ENCODE results near the gene FUT8.
"Not testable (repeated sequence)": the region's sequence is repeated elsewhere in the genome, so short reads cannot be mapped to it uniquely, and the experiment has no call there.

The FUT8 gene

DNA sequence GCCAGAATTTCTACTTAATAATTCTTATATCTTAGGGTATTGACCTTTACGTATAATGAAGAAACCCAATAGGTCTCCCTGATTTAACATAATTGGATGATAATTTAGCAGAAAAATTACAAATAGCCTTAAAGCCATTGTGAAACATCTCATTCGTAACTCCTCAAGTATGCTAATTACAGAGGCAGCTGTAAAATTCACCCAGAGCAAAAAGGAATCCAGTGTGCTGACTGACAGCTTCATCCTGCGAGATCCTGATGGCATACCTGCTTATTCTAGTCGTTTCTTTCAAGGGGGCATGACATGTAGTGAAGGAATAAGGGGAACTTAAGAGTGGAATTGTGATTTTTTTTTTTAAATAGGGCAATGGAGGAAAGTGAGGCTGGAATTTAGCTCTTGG lies 291.5 kb downstream of the FUT8 start:
- Histone ChIP-seq H3K27ac (ENCODE audit: low read length) (no peak overlapping the region), H3K36me3 (ENCODE audit: control insufficient read depth in 2 of 2, insufficient read depth in 2 of 2, low read length in 2 of 2) (no peaks in the 10 kb centered on the region), H3K4me1 (ENCODE audit: control insufficient read depth, insufficient read depth, low read length) (no peaks in the 10 kb centered on the region), H3K9ac (ENCODE audit: low read length in 2 of 2) (no peak overlapping the region), H3K4me3 (ENCODE audit: low read length in 2 of 2) (no peak overlapping the region), H3K9me3 (ENCODE audit: control insufficient read depth in 2 of 2, low read length in 2 of 2) (peaks cover 0 to 10% of the 10 kb centered on the region in 2 donors), H3K27me3 (ENCODE audit: control insufficient read depth in 1 of 2, insufficient read depth in 2 of 2, low read length in 2 of 2) (no peaks in the 10 kb centered on the region)

DNA sequence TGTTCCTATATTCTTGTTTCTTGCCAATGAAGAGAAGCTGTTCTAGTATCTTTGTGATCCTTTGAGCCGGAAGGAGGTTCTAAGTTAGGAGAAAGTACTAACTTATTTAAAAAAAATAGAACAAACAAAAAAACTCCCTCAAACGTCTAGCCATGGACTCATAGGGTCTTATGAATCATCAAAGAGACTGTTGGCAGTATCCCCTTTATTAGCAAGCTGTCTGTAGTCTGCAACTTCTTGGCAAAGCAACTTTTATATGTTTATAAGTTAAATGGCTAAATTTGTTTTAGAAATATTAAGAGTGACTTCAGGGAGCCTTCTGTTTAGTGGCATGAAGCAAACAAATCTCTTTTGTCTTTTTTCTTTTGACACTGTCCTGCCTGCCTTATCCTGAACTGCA lies 291.9 kb downstream of the FUT8 start:
- Histone ChIP-seq H3K4me1 (ENCODE audit: control insufficient read depth, insufficient read depth, low read length) (no peaks in the 10 kb centered on the region), H3K27me3 (ENCODE audit: control insufficient read depth in 1 of 2, insufficient read depth in 2 of 2, low read length in 2 of 2) (no peaks in the 10 kb centered on the region), H3K9ac (ENCODE audit: low read length in 2 of 2) (no peak overlapping the region), H3K9me3 (ENCODE audit: control insufficient read depth in 2 of 2, low read length in 2 of 2) (peaks cover 0 to 10% of the 10 kb centered on the region in 2 donors), H3K4me3 (ENCODE audit: low read length in 2 of 2) (no peak overlapping the region), H3K36me3 (ENCODE audit: control insufficient read depth in 2 of 2, insufficient read depth in 2 of 2, low read length in 2 of 2) (no peaks in the 10 kb centered on the region), H3K27ac (ENCODE audit: low read length) (no peak overlapping the region)

DNA sequence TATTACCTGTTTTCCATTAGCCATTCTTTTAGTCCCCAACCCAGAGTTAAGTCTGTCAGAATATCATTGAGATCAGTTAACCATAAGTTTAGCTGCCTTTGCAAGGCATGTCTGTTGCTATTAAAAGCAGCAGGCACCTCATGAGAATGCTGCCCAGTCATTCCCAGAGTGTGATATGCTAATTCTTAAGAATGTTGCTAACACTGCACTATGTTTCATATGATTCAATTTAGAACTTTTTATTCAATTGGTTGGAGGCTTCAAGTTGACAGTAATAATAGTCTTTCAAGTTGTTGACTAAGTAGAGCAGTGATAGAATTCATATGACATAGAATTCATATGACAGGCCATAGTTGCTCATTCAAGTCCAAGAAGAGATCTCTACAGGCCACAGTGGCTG lies 292.3 kb downstream of the FUT8 start:
- Histone ChIP-seq H3K4me1 (ENCODE audit: control insufficient read depth, insufficient read depth, low read length) (no peaks in the 10 kb centered on the region), H3K27me3 (ENCODE audit: control insufficient read depth in 1 of 2, insufficient read depth in 2 of 2, low read length in 2 of 2) (no peaks in the 10 kb centered on the region), H3K9ac (ENCODE audit: low read length in 2 of 2) (no peak overlapping the region), H3K9me3 (ENCODE audit: control insufficient read depth in 2 of 2, low read length in 2 of 2) (peaks cover 0 to 10% of the 10 kb centered on the region in 2 donors), H3K36me3 (ENCODE audit: control insufficient read depth in 2 of 2, insufficient read depth in 2 of 2, low read length in 2 of 2) (no peaks in the 10 kb centered on the region), H3K27ac (ENCODE audit: low read length) (no peak overlapping the region), H3K4me3 (ENCODE audit: low read length in 2 of 2) (no peak overlapping the region)

DNA sequence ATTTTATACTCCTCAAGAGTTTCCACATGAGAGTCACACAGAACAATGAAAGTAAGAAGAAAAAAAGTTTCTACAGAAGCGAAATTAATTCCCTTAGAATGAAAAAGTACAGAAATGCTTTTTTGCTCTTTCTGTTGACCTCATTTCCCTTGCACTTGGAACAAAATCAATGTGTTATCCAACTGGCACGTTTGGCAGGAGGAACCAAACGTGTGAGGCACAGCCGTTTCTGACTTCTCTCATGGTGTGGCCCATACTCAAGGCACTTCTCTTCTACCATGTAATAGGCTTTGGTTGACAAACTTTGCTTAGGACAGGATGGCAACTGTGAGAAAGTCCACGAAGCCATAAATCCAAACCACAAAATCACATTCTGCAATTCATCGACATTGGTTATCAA lies 297.0 kb downstream of the FUT8 start:
- Histone ChIP-seq H3K4me3 (ENCODE audit: low read length in 2 of 2) (no peak overlapping the region), H3K9me3 (ENCODE audit: control insufficient read depth in 2 of 2, low read length in 2 of 2) (peaks cover 0 to 13% of the 10 kb centered on the region in 2 donors), H3K27ac (ENCODE audit: low read length) (no peak overlapping the region)

DNA sequence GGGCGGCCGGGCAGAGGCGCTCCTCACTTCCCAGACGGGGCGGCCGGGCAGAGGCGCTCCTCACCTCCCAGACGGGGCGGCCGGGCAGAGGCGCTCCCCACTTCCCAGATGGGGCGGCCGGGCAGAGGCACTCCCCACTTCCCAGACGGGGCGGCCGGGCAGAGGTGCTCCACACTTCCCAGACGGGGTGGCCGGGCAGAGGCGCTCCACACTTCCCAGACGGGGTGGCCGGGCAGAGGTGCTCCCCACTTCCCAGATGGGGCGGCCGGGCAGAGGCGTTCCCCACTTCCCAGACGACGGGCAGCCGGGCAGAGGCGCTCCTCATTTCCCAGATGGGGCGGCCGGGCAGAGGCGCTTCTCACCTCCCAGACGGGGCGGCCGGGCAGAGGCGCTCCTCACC lies 304.3 kb downstream of the FUT8 start:
- not testable (repeated sequence) for H3K9ac ChIP-seq (ENCODE audit: low read length in 2 of 2); H3K4me1 ChIP-seq (ENCODE audit: control insufficient read depth, insufficient read depth, low read length); H3K36me3 ChIP-seq (ENCODE audit: control insufficient read depth in 2 of 2, insufficient read depth in 2 of 2, low read length in 2 of 2); H3K27me3 ChIP-seq (ENCODE audit: control insufficient read depth in 1 of 2, insufficient read depth in 2 of 2, low read length in 2 of 2); H3K9me3 ChIP-seq (ENCODE audit: control insufficient read depth in 2 of 2, low read length in 2 of 2); H3K4me3 ChIP-seq (ENCODE audit: low read length in 2 of 2); H3K27ac ChIP-seq (ENCODE audit: low read length)

More for the DNA sequence above, 297.0 kb downstream of the FUT8 start:
- Histone ChIP-seq H3K36me3 (ENCODE audit: control insufficient read depth in 2 of 2, insufficient read depth in 2 of 2, low read length in 2 of 2) (no peaks in the 10 kb centered on the region), H3K27me3 (ENCODE audit: control insufficient read depth in 1 of 2, insufficient read depth in 2 of 2, low read length in 2 of 2) (no peaks in the 10 kb centered on the region), H3K9ac (ENCODE audit: low read length in 2 of 2) (no peak overlapping the region), H3K4me1 (ENCODE audit: control insufficient read depth, insufficient read depth, low read length) (no peaks in the 10 kb centered on the region)

DNA sequence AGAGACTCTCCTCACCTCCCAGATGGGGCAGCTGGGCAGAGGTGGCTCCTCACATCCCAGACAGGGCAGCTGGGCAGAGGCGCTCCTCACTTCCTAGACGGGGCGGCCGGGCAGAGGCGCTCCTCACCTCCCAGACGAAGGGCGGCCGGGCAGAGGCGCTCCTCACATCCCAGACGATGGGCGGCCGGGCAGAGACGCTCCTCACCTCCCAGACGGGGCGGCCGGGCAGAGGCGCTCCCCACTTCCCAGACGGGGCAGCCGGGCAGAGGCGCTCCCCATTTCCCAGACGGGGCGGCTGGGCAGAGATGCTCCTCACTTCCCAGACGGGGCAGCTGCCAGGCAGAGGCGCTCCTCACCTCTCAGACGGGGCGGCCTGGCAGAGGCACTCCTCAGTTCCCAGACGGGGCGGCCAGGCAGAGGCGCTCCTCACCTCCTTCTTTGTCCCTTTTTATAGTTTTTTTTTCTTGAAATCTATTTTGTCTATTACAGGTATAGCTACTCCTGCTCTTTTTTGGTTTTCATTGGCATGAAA lies 304.9 kb downstream of the FUT8 start:
- H3K36me3 ChIP-seq (ENCODE audit: control insufficient read depth in 2 of 2, insufficient read depth in 2 of 2, low read length in 2 of 2); H3K4me1 ChIP-seq (ENCODE audit: control insufficient read depth, insufficient read depth, low read length); H3K4me3 ChIP-seq (ENCODE audit: low read length in 2 of 2); H3K9ac ChIP-seq (ENCODE audit: low read length in 2 of 2); H3K9me3 ChIP-seq (ENCODE audit: control insufficient read depth in 2 of 2, low read length in 2 of 2); H3K27me3 ChIP-seq (ENCODE audit: control insufficient read depth in 1 of 2, insufficient read depth in 2 of 2, low read length in 2 of 2); H3K27ac ChIP-seq (ENCODE audit: low read length): not testable (repeated sequence)

DNA sequence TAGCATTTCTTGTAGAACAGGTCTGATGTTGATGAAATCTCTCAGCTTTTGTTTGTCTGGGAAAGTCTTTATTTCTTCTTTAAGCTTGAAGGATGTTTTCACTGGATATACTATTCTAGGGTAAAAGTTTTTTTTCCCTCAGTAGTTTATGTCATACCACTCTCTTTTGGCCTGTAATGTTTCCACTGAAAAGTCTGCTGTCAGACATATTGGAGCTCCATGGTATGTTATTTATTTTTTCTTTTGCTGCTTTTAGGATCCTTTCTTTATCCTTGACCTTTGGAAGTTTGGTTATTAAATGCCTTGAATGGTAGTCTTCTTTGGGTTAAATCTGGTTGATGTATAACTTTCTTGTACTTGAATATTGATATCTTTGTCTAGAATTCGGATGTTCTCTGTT lies 306.1 kb downstream of the FUT8 start:
- Histone ChIP-seq H3K4me1 (ENCODE audit: control insufficient read depth, insufficient read depth, low read length) (no peaks in the 10 kb centered on the region), H3K9me3 (ENCODE audit: control insufficient read depth in 2 of 2, low read length in 2 of 2) (peaks cover 0 to 4% of the 10 kb centered on the region in 2 donors), H3K27me3 (ENCODE audit: control insufficient read depth in 1 of 2, insufficient read depth in 2 of 2, low read length in 2 of 2) (no peaks in the 10 kb centered on the region), H3K4me3 (ENCODE audit: low read length in 2 of 2) (no peak overlapping the region), H3K36me3 (ENCODE audit: control insufficient read depth in 2 of 2, insufficient read depth in 2 of 2, low read length in 2 of 2) (no peaks in the 10 kb centered on the region), H3K27ac (ENCODE audit: low read length) (no peak overlapping the region), H3K9ac (ENCODE audit: low read length in 2 of 2) (no peak overlapping the region)

DNA sequence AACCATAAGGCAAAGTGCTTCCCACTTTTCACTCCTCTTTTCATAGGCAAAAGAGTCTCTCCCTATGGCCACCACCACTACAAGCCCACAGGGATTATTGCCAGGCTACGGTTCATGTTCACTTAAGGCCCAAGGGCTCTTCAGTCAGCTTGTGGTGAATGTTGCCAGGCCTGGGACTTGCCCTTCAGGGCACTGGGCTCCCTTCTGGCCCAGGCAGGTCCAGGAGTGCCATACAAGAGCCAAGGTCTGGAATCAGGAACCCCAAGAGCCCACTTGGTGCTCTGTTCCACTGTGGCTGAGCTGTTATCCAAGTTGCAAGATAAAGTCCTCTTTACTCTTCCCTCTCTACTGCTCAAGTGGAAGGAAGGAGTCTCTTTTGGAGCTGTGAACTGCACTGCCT lies 307.6 kb downstream of the FUT8 start:
- H3K4me3 ChIP-seq (ENCODE audit: low read length in 2 of 2), result no peak overlapping the region

DNA sequence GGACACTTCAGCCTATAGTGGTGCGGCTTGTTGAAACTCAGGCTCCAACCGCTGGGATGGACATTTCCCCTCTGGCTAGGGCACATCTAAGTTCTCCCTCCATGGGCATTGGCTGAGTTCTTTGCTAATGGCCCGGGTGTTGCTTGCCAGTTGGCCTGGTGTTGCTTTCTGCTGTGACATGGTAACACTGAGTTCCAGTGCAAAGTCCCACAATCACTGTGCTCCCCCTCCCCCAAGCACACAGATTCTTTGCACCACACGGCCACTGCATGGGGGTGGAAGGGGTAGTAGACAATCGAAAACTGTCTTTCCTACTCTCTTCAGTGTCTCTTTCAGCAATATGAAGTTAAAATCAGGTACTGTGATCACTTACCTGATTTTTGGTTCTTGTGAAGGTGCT lies 308.2 kb downstream of the FUT8 start:
- H3K27ac ChIP-seq (ENCODE audit: low read length), result no peak overlapping the region
- H3K36me3 ChIP-seq (ENCODE audit: control insufficient read depth in 2 of 2, insufficient read depth in 2 of 2, low read length in 2 of 2), result peaks cover 0 to 6% of the 10 kb centered on the region in 2 donors
- no peaks in the 10 kb centered on the region for H3K27me3 ChIP-seq (ENCODE audit: control insufficient read depth in 1 of 2, insufficient read depth in 2 of 2, low read length in 2 of 2)
- no peak overlapping the region for H3K4me3 ChIP-seq (ENCODE audit: low read length in 2 of 2)
- no peaks in the 10 kb centered on the region for H3K4me1 ChIP-seq (ENCODE audit: control insufficient read depth, insufficient read depth, low read length)
- H3K9me3 ChIP-seq (ENCODE audit: control insufficient read depth in 2 of 2, low read length in 2 of 2), result no peaks in the 10 kb centered on the region
- no peak overlapping the region for H3K9ac ChIP-seq (ENCODE audit: low read length in 2 of 2)

More for the DNA sequence above, 307.6 kb downstream of the FUT8 start:
- Histone ChIP-seq H3K4me1 (ENCODE audit: control insufficient read depth, insufficient read depth, low read length) (no peaks in the 10 kb centered on the region), H3K9me3 (ENCODE audit: control insufficient read depth in 2 of 2, low read length in 2 of 2) (no peaks in the 10 kb centered on the region), H3K9ac (ENCODE audit: low read length in 2 of 2) (no peak overlapping the region), H3K27me3 (ENCODE audit: control insufficient read depth in 1 of 2, insufficient read depth in 2 of 2, low read length in 2 of 2) (no peaks in the 10 kb centered on the region), H3K36me3 (ENCODE audit: control insufficient read depth in 2 of 2, insufficient read depth in 2 of 2, low read length in 2 of 2) (peaks cover 0 to 6% of the 10 kb centered on the region in 2 donors), H3K27ac (ENCODE audit: low read length) (no peak overlapping the region)

DNA sequence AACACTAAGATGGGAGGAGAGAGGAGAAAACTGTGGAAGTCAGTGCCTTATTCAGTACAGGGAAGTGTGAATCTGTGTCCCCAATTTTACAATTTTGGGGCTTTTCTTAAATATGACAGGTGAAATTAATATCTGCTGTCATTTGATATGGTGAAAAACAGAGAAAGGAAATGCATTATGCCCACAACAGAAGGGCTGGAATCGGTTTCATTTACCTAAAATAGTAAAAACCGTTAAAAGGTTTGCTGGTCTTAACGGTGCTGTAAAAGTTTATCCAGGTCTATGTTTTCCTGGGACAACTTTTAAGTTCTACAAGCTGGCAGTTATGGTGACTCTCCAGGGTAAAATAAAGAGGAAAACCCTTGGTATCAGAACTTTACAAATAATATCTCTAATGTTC lies 310.8 kb downstream of the FUT8 start:
- Histone ChIP-seq H3K27ac (ENCODE audit: low read length) (no peak overlapping the region), H3K36me3 (ENCODE audit: control insufficient read depth in 2 of 2, insufficient read depth in 2 of 2, low read length in 2 of 2) (peaks cover 0 to 6% of the 10 kb centered on the region in 2 donors), H3K9ac (ENCODE audit: low read length in 2 of 2) (no peak overlapping the region)

DNA sequence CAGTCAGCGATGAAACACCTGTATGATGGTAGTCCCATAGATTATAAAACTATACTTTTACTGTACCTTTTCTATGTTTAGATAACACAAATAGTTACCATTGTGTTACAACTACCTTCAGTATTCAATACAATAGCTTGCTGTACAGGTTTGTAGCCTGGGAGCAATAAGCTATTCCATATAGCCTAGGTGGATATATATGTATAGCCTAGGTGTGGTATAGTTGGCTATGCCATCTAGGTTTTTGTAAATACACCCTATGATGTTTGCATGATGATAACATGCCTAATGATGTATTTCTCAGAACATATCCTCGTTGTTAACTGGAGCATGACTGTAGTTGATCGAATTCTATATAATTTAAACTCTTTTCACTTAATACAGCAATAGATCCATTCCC lies 316.1 kb downstream of the FUT8 start:
- Histone ChIP-seq H3K4me1 (ENCODE audit: control insufficient read depth, insufficient read depth, low read length) (no peaks in the 10 kb centered on the region), H3K4me3 (ENCODE audit: low read length in 2 of 2) (no peak overlapping the region), H3K27me3 (ENCODE audit: control insufficient read depth in 1 of 2, insufficient read depth in 2 of 2, low read length in 2 of 2) (no peaks in the 10 kb centered on the region), H3K9ac (ENCODE audit: low read length in 2 of 2) (no peak overlapping the region), H3K27ac (ENCODE audit: low read length) (no peak overlapping the region), H3K9me3 (ENCODE audit: control insufficient read depth in 2 of 2, low read length in 2 of 2) (no peaks in the 10 kb centered on the region), H3K36me3 (ENCODE audit: control insufficient read depth in 2 of 2, insufficient read depth in 2 of 2, low read length in 2 of 2) (peaks cover 0 to 6% of the 10 kb centered on the region in 2 donors)

More for the DNA sequence above, 310.8 kb downstream of the FUT8 start:
- H3K9me3 ChIP-seq (ENCODE audit: control insufficient read depth in 2 of 2, low read length in 2 of 2), result no peaks in the 10 kb centered on the region
- no peaks in the 10 kb centered on the region for H3K27me3 ChIP-seq (ENCODE audit: control insufficient read depth in 1 of 2, insufficient read depth in 2 of 2, low read length in 2 of 2)
- H3K4me1 ChIP-seq (ENCODE audit: control insufficient read depth, insufficient read depth, low read length), result no peaks in the 10 kb centered on the region
- no peak overlapping the region for H3K4me3 ChIP-seq (ENCODE audit: low read length in 2 of 2)
